KOPT-K1 (cell line): ENCODE results near the gene OR9Q1.
"Not testable (repeated sequence)": the region's sequence is repeated elsewhere in the genome, so short reads cannot be mapped to it uniquely, and the experiment has no call there.

Experiments used
- H3K27ac ChIP-seq: fragments of 200-600 bp; sonication (generic); 2 replicates; pipeline ENCODE4 v1.5.1; 2016; ENCODE audit warnings: antibody characterized with exemption, mild to moderate bottlenecking, low read depth, low read length; ENCODE audit not compliant: poor library complexity, severe bottlenecking
- H3K36me3 ChIP-seq: fragments of 200-600 bp; sonication (generic); 2 replicates; pipeline ENCODE4 v1.5.1; 2017; ENCODE audit warnings: antibody characterized with exemption, mild to moderate bottlenecking, low read length, moderate library complexity; ENCODE audit not compliant: insufficient read depth
- H3K9me3 ChIP-seq: fragments of 200-600 bp; sonication (generic); 2 replicates; pipeline ENCODE4 v1.5.1; 2017; ENCODE audit warnings: antibody characterized with exemption, low read length, mild to moderate bottlenecking; ENCODE audit not compliant: insufficient read depth, poor library complexity, severe bottlenecking

OR9Q1 gene

DNA sequence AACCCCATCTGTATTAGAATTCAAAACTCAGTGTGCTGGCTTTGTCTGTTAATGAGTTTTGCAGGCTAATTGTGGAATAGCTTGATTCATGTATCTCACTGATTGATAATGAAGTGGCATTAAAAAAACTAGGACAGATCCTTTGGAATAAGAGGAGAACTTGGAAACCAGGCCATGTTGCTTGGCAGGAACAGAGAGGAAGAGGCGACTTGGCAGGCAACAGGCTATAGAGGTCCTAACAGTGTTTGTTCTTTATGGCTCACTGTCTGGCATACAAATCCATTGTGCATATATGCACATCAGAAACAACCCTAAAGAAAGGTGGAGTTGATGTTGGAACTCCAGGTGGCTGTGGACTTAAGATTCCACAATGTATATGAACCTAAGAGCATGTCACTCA lies 119.1 kb downstream of the OR9Q1 start:
- Histone ChIP-seq H3K27ac (no peak overlapping the region), H3K9me3 (no peaks in the 10 kb centered on the region)

GRCh38 chr11:58152781-58153180 lies 129.1 kb downstream of the OR9Q1 start:
- H3K27ac ChIP-seq: no peak overlapping the region

More for the DNA sequence above, 119.1 kb downstream of the OR9Q1 start:
- H3K36me3 ChIP-seq: no peaks in the 10 kb centered on the region

DNA sequence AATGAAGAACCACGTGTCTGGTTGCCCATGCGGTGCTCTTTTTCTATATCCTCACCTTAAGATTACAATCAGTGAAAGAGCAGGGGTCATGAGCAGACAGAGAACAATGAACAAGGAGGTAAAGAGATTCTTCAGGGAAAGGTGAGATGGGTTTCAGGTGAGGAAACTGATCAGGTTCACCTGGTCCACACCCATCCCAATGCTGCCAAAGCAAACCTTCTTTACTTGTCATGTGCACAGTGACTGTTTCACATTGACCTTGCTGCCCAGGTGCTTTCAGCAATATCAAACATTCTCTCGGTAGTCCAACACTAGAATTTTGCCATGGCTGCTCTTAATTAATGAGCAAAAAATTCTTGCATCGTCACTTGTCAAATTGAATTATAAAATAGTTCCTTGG lies 140.7 kb downstream of the OR9Q1 start:
- Histone ChIP-seq H3K9me3 (no peaks in the 10 kb centered on the region), H3K36me3 (no peaks in the 10 kb centered on the region)

More at GRCh38 chr11:58152781-58153180, 129.1 kb downstream of the OR9Q1 start:
- no peaks in the 10 kb centered on the region for H3K36me3 ChIP-seq
- no peaks in the 10 kb centered on the region for H3K9me3 ChIP-seq

DNA sequence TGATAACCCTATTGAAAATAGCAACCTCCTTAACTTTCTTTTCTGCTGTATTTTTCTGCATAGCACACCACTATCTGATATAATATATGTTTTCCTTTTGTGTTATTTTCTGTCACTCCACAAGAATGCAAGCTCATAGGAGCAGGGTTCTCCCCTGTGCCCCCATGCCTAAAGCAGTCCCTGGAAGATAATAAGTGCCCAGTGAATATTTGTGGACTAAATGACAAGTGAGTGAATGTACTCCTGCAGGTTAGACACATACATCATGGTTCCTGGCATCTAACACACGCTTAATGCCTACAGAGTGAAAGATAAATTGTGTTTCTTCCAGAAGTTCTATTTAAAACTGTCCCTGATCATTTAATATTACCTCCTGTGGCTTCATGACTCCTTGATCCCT lies 141.3 kb downstream of the OR9Q1 start:
- H3K27ac ChIP-seq: no peak overlapping the region
- no peaks in the 10 kb centered on the region for H3K36me3 ChIP-seq
- H3K9me3 ChIP-seq: no peaks in the 10 kb centered on the region

More for the DNA sequence above, 140.7 kb downstream of the OR9Q1 start:
- H3K27ac ChIP-seq: no peak overlapping the region

GRCh38 chr11:58165504-58166106 lies 141.9 kb downstream of the OR9Q1 start:
- Histone ChIP-seq H3K27ac (no peak overlapping the region), H3K36me3 (no peaks in the 10 kb centered on the region), H3K9me3 (no peaks in the 10 kb centered on the region)

DNA sequence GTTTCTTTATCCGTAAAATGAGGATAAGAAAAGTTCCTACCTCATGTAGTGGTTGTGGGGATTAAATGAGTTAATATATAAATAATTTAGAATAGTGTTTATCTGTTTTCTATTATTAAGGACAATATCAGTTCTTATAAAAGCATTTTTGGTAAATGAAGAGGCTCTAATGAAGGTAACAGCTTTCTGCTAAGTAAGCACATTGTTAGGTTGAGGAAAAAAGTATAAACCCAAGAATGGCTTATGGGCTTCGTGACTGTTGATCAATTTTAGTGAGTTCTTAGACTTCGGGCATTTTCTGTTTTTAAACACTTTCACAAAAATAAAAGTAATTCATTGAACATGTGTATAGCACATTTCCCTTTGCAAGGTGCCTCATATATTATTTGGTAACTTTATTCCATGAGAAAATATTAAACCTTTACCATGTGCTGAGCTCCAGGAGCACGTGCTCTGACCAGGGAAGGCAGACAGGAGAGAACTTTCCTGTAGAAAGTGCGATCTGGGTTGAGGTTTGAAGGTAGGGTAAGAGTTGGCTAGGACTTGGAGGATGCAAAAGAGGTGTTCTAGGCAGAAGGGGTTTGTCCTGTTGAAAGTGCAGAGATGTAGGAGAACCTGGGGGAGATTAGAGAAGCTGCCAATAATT lies 153.9 kb downstream of the OR9Q1 start:
- H3K36me3 ChIP-seq: no peaks in the 10 kb centered on the region
- H3K27ac ChIP-seq: no peak overlapping the region
- no peaks in the 10 kb centered on the region for H3K9me3 ChIP-seq

DNA sequence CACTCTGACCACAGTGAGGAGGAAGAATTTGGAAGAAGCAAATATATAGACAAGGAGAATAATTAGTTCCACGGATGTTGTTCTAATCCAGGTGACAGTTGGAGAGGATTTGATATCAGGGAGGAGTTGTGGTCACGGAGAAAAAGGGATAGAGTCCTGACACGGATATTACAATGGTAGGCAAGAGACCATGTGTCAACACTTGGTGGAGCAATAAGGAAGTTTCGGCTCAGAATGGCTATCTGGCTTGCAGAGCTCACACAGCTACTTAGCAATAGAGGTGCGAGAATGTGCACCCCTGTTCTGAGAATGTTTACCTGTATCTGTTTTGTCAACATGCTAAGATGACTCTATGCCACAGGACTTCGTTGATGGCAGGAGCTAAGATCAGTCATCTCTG lies 154.8 kb downstream of the OR9Q1 start:
- Histone ChIP-seq H3K27ac (no peak overlapping the region), H3K9me3 (no peaks in the 10 kb centered on the region), H3K36me3 (no peaks in the 10 kb centered on the region)

DNA sequence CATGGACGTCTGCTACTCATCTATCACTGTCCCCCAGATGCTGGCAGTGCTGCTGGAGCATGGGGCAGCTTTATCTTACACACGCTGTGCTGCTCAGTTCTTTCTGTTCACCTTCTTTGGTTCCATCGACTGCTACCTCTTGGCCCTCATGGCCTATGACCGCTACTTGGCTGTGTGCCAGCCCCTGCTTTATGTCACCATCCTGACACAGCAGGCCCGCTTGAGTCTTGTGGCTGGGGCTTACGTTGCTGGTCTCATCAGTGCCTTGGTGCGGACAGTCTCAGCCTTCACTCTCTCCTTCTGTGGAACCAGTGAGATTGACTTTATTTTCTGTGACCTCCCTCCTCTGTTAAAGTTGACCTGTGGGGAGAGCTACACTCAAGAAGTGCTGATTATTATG lies 156.0 kb downstream of the OR9Q1 start:
- no peak overlapping the region for H3K27ac ChIP-seq
- no peaks in the 10 kb centered on the region for H3K36me3 ChIP-seq

GRCh38 chr11:58186938-58187337 lies 163.3 kb downstream of the OR9Q1 start:
- Histone ChIP-seq H3K27ac (no peak overlapping the region), H3K36me3 (no peaks in the 10 kb centered on the region), H3K9me3 (no peaks in the 10 kb centered on the region)

More for the DNA sequence above, 156.0 kb downstream of the OR9Q1 start:
- H3K9me3 ChIP-seq: no peaks in the 10 kb centered on the region

DNA sequence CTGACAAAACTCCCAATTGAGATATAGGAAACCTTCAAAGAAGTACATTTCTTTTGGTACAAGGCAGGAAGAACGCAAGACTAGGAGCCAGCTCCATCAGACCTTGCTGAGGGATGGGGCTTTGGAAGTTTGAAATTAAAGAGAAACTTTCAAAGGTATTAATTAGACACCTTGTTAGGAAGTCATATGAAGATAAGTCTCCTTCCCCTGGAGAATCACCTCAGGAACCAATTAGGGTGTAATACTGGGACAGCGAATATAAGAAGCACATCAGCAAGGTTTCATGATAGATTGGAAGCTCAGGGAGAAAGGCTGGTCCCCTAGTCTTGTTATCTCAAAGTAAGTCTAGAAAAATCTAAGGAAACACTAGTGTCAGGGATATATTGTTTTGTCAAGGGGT lies 165.1 kb downstream of the OR9Q1 start, which contains the start of gene OR9Q2:
Gene OR9Q2 (plus strand): TSS at position 301 of the 400 bp plus-strand sequence. CDS start 1,421 bp downstream, outside the sequence.
- Histone ChIP-seq H3K36me3 (no peaks in the 10 kb centered on the region), H3K27ac (no peak within 1 kb of the TSS), H3K9me3 (no peaks in the 10 kb centered on the region)

DNA sequence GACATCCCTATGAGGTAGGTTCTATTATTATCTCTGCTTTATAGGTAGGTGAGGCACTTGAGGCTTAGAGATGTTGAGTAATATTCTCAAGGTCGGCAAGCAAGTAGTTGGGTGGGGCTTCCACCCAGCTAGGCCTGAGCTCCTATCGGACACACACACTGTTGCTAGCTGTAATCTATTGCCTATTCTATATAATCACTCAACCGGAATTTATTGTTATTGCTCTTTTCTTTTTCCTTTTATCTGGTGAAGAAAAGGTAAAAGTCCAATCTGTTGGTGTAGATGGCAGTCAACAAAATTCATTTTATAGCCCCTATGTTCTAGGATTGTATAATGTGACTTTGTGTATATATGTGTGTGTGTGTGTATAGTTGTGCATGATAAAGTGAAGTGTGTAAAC lies 168.5 kb downstream of the OR9Q1 start:
- H3K9me3 ChIP-seq: no peaks in the 10 kb centered on the region
- H3K36me3 ChIP-seq: no peaks in the 10 kb centered on the region
- no peak overlapping the region for H3K27ac ChIP-seq

DNA sequence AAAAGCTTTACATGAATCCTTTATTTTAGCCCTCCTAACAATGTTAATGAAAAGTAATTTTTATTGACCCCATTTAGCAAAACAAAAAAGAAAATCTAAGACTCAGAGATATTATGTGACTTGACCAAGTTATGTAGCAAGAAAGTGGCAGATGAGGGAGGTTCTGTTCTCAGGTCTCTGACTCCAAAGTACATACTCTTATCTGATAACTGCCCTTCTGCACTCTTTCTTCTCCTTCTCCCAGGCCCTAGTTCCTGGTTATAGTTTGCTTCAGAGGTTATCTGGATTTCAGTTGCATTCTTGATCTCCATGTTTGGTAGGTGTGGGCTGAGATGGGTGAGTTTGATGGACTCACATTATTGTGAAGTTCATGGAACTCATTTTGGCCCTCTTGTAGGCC lies 169.7 kb downstream of the OR9Q1 start:
- H3K27ac ChIP-seq: no peak overlapping the region
- peaks cover 4% of the 10 kb centered on the region for H3K9me3 ChIP-seq
- H3K36me3 ChIP-seq: no peaks in the 10 kb centered on the region

DNA sequence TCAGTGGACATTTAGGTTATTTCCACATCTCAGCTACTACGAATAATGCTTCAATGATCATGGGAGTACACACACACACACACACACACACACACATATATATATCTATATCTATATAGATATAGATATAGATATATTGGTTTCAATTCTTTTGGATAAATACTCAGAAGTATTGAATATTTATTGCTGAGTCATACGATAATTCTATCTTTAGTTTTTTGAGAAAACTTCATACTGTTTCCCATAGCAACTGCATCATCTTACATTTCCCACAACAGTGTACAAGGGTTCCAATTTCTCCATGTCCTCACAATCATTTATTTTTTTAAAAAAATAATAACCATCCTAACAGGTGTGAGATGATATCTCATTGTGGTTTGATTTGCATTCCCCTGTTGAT lies 172.3 kb downstream of the OR9Q1 start:
- H3K9me3 ChIP-seq: peaks cover 4% of the 10 kb centered on the region
- no peak overlapping the region for H3K27ac ChIP-seq
- no peaks in the 10 kb centered on the region for H3K36me3 ChIP-seq

- Histone ChIP-seq H3K36me3 (no peaks in the 10 kb centered on the region), H3K9me3 (peaks cover 4% of the 10 kb centered on the region), H3K27ac (no peak overlapping the region)
These were observed 175.6 kb downstream of the OR9Q1 start for GRCh38 chr11:58199271-58199670.

DNA sequence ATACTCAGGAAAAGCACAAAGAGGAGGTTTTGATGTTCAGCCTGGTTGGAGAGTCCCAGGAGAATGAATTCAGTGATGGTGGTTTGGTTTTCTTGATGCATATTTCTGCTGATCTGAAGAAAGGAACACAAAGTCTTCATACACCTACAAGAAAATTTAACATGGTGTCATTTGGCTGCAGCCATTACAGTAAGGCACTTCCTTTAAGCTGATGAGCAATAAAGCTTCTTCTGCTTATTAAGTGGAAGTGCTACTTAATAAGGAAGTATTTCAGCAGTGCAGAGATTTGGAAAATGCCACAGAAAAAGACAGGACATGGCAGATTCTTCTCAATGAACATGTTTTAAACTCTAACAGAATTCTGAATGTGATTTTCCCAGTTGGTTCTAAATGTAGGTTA lies 180.4 kb downstream of the OR9Q1 start, which contains the start of gene OR1S2:
Gene OR1S2 (minus strand): TSS at position 101 of the 400 bp plus-strand sequence. CDS start 0 bp downstream, at position 101.
- Histone ChIP-seq H3K9me3 (no peaks in the 10 kb centered on the region), H3K27ac (no peak within 1 kb of the TSS), H3K36me3 (no peaks in the 10 kb centered on the region)

DNA sequence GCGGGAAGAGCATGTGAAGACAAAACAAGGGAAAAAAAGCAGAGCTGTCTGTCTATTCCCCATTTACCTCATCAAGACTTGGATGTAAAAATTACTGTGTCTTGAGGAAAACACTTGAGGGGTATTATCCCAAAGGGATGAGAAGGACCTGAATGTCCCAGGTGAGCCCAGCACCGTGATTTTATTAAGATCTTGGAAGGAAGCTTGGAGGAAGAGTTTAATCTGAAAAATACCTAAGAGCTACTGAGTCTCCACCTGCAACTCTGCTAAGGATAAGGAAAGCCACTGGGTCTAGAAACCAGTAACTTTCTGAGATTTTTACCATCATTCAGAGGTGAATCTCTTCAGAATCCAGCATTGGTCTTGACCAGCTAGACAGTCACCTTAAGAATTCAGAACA lies 188.7 kb downstream of the OR9Q1 start, which contains the start of gene OR1S1:
Gene OR1S1 (plus strand): TSS at position 301 of the 400 bp plus-strand sequence.
- not testable (repeated sequence) for H3K9me3 ChIP-seq, H3K27ac ChIP-seq, H3K36me3 ChIP-seq
